Immature natural killer cell (primary cell): ENCODE data around the gene GSTM4. TPM values are rescaled to one million over a fixed set of nuclear protein-coding genes. Genes with fewer than 3 reads are reported as not detected.

Source experiments
- DNase-seq, 3 donors: peaks; one replicate each; pipeline ENCODE4 v3.0.0; 2022; ENCODE audit warnings: mixed read lengths in 1 of 3
- H3K27ac Mint-ChIP-seq, 6 donors: one replicate each; pipeline ENCODE4 v1.8.0; 2020; ENCODE audit warnings: mixed read lengths in 6 of 6, mild to moderate bottlenecking in 5 of 6, inconsistent platforms in 4 of 6, moderate library complexity in 3 of 6
- H3K27me3 Mint-ChIP-seq, 3 donors: one replicate each; pipeline ENCODE4 v1.8.0; 2020 to 2021; ENCODE audit warnings: low read depth in 3 of 3, mild to moderate bottlenecking in 3 of 3, mixed read lengths in 3 of 3, moderate library complexity in 3 of 3, inconsistent platforms in 1 of 3
- H3K36me3 Mint-ChIP-seq, 3 donors: one replicate each; pipeline ENCODE4 v1.8.0; 2020; ENCODE audit warnings: mixed read lengths in 3 of 3, inconsistent platforms in 2 of 3, mild to moderate bottlenecking in 2 of 3
- H3K4me1 Mint-ChIP-seq, 2 donors: one replicate each; pipeline ENCODE4 v1.8.0; 2020; ENCODE audit warnings: inconsistent platforms in 2 of 2, mild to moderate bottlenecking in 2 of 2, mixed read lengths in 2 of 2, moderate library complexity in 1 of 2
- H3K4me3 Mint-ChIP-seq, 5 donors: one replicate each; pipeline ENCODE4 v1.8.0; 2020; ENCODE audit warnings: mild to moderate bottlenecking in 5 of 5, mixed read lengths in 5 of 5, inconsistent platforms in 3 of 5, moderate library complexity in 3 of 5
- H3K9me3 Mint-ChIP-seq, 6 donors: one replicate each; pipeline ENCODE4 v1.8.0; 2020; ENCODE audit warnings: mild to moderate bottlenecking in 6 of 6, mixed read lengths in 6 of 6, inconsistent platforms in 4 of 6, moderate library complexity in 3 of 6
- polyA plus RNA-seq, 3 donors: library from polyadenylated mRNA; unstranded; fragments of 300-500 nt; fragmentation: Illumina TruSeq; gene quantifications; one replicate each; pipeline ENCODE4 v1.2.3, GENCODE V29; 2021

The GSTM4 gene
- 10 to 100 TPM; 10.9 to 33.4 (median 21.0) TPM for polyA plus RNA-seq

- Mint-ChIP-seq H3K27me3 (peaks cover 5 to 9% (median 6%) of the 10 kb centered on the region in 3 donors), H3K27ac (peak within 1 kb of the TSS; percentile 88 to 92 (median 91)), H3K4me3 (peak within 1 kb of the TSS; percentile 89 to 96 (median 95)), H3K36me3 (peaks cover 0 to 9% (median 0%) of the 10 kb centered on the region in 3 donors), H3K4me1 (peaks cover 18 to 22% of the 10 kb centered on the region in 2 donors), H3K9me3 (no peaks in the 10 kb centered on the region)
- peak; percentile 49 to 61 (median 58) for DNase-seq
Observed at GRCh38 chr1:109655615-109656519, at the start of gene GSTM4. GSTM4 (plus strand) TSS chr1:109656099; CDS start chr1:109656390, 291 bp downstream.

- H3K4me1 Mint-ChIP-seq = no peaks in the 10 kb centered on the region
- peaks cover 0 to 2% (median 0%) of the 10 kb centered on the region in 3 donors for H3K27me3 Mint-ChIP-seq
- H3K4me3 Mint-ChIP-seq = no peak overlapping the region
- no peak for DNase-seq
- no peaks in the 10 kb centered on the region for H3K36me3 Mint-ChIP-seq
- no peak overlapping the region for H3K27ac Mint-ChIP-seq
- H3K9me3 Mint-ChIP-seq = no peaks in the 10 kb centered on the region
Observed at GRCh38 chr1:109609881-109610280, 46.0 kb upstream of the GSTM4 start.

DNA sequence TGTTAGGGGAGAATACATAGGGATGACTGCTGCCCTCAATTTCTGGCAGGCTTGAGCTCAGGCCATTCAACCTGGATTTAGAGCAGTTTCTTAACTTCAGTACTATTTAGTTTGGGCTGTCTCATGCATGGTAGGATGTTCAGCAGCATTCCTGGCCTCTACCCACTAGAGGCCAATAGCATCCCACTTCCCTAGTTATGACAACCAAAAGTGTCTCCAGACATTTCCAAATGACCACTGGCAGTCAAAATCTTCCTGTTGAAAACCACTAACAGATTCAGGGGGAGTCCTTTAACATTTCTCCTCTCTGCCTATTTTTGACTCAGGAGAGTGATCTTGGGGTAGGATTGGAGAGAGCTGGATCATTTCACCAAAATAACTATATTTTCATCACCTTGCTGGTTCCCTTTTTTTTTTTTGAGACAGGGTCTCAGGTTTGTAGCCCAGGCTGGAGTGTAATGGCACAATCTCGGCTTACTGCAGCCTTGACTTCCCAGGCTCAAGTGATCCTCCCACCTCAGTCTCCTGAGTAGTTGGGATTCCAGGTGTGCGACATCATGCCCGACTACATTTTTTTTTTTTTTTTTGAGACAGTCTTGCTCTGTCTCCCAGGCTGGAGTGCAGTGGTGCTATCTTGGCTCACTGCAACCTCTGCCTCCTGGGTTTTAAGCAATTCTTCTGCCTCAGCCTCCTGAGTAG lies 45.1 kb upstream of the GSTM4 start:
- no peaks in the 10 kb centered on the region for H3K4me1 Mint-ChIP-seq
- H3K36me3 Mint-ChIP-seq = no peaks in the 10 kb centered on the region
- no peak for DNase-seq
- H3K4me3 Mint-ChIP-seq = no peak overlapping the region
- peak overlapping the region in 1 of 6 donors; percentile 31 for H3K27ac Mint-ChIP-seq
- H3K9me3 Mint-ChIP-seq = no peaks in the 10 kb centered on the region
- peaks cover 2% of the 10 kb centered on the region in 3 donors for H3K27me3 Mint-ChIP-seq

GRCh38 chr1:109611308-109611990 lies 44.5 kb upstream of the GSTM4 start:
- no peaks in the 10 kb centered on the region for H3K36me3 Mint-ChIP-seq
- no peak overlapping the region for H3K4me3 Mint-ChIP-seq
- no peaks in the 10 kb centered on the region for H3K4me1 Mint-ChIP-seq
- H3K9me3 Mint-ChIP-seq = no peaks in the 10 kb centered on the region
- H3K27me3 Mint-ChIP-seq = peaks cover 2 to 3% (median 2%) of the 10 kb centered on the region in 3 donors
- DNase-seq = no peak
- peak overlapping the region in 2 of 6 donors; percentile 10 to 17 for H3K27ac Mint-ChIP-seq

- H3K27me3 Mint-ChIP-seq = peaks cover 0 to 3% (median 2%) of the 10 kb centered on the region in 3 donors
- peaks cover 2 to 3% of the 10 kb centered on the region in 2 donors for H3K4me1 Mint-ChIP-seq
- no peak for DNase-seq
- H3K9me3 Mint-ChIP-seq = no peaks in the 10 kb centered on the region
- H3K27ac Mint-ChIP-seq = no peak overlapping the region
- H3K36me3 Mint-ChIP-seq = no peaks in the 10 kb centered on the region
- no peak overlapping the region for H3K4me3 Mint-ChIP-seq
Observed at GRCh38 chr1:109613361-109614147, 42.3 kb upstream of the GSTM4 start.

DNA sequence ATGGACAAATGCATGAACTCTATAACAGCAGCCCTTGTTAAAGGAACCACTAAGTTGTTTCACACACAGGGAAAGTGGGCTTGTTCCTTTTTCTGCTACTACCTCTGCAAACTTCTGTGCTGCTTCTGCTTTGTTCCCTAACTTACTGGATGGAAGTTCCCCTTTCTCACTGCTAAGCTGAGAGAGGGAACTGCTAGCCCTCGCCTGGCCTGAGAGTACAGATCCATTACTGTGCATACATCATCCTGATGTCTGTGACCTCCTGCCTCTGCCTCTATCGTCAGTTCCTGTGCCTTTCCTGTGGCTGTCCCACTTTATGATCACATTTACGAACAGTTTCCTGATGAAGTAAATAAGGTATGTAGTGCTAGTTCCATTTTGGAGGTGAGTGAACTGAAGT lies 40.0 kb upstream of the GSTM4 start:
- no peaks in the 10 kb centered on the region for H3K36me3 Mint-ChIP-seq
- no peaks in the 10 kb centered on the region for H3K9me3 Mint-ChIP-seq
- no peak for DNase-seq
- H3K27me3 Mint-ChIP-seq = peaks cover 14 to 17% (median 16%) of the 10 kb centered on the region in 3 donors
- peak overlapping the region in 3 of 6 donors; percentile 31 to 62 (median 62) for H3K27ac Mint-ChIP-seq
- H3K4me1 Mint-ChIP-seq = peaks cover 22 to 26% of the 10 kb centered on the region in 2 donors
- no peak overlapping the region for H3K4me3 Mint-ChIP-seq

GRCh38 chr1:109616391-109616790 lies 39.5 kb upstream of the GSTM4 start:
- peak overlapping the region in 5 of 6 donors; percentile 2 to 62 (median 31) for H3K27ac Mint-ChIP-seq
- no peaks in the 10 kb centered on the region for H3K9me3 Mint-ChIP-seq
- H3K4me3 Mint-ChIP-seq = peak overlapping the region in 1 of 5 donors; percentile 7

GRCh38 chr1:109617291-109617801 lies 38.6 kb upstream of the GSTM4 start:
- no peak for DNase-seq
- peaks cover 17 to 20% (median 19%) of the 10 kb centered on the region in 3 donors for H3K27me3 Mint-ChIP-seq
- H3K4me1 Mint-ChIP-seq = peaks cover 35 to 41% of the 10 kb centered on the region in 2 donors
- peak overlapping the region in 4 of 6 donors; percentile 25 to 80 (median 42) for H3K27ac Mint-ChIP-seq
- H3K4me3 Mint-ChIP-seq = peak overlapping the region in 1 of 5 donors; percentile 16
- no peaks in the 10 kb centered on the region for H3K36me3 Mint-ChIP-seq
- H3K9me3 Mint-ChIP-seq = no peaks in the 10 kb centered on the region

More at GRCh38 chr1:109616391-109616790, 39.5 kb upstream of the GSTM4 start:
- no peaks in the 10 kb centered on the region for H3K36me3 Mint-ChIP-seq
- H3K27me3 Mint-ChIP-seq = peaks cover 17 to 20% (median 19%) of the 10 kb centered on the region in 3 donors
- H3K4me1 Mint-ChIP-seq = peaks cover 25 to 31% of the 10 kb centered on the region in 2 donors
- no peak for DNase-seq

- H3K36me3 Mint-ChIP-seq = no peaks in the 10 kb centered on the region
- DNase-seq = no peak
- no peaks in the 10 kb centered on the region for H3K9me3 Mint-ChIP-seq
- H3K4me1 Mint-ChIP-seq = peaks cover 45 to 48% of the 10 kb centered on the region in 2 donors
- H3K27ac Mint-ChIP-seq = peak overlapping the region; percentile 92 to 99 (median 96)
- H3K27me3 Mint-ChIP-seq = peaks cover 17 to 20% (median 19%) of the 10 kb centered on the region in 3 donors
- peak overlapping the region; percentile 92 to 99 (median 95) for H3K4me3 Mint-ChIP-seq
Observed at GRCh38 chr1:109618661-109619575, 37.0 kb upstream of the GSTM4 start.

GRCh38 chr1:109619576-109620400 lies 36.1 kb upstream of the GSTM4 start, which contains the start of the genes AMPD2 and GNAT2:
AMPD2 (plus strand) TSS chr1:109619837; CDS start chr1:109621176, 1,339 bp downstream.
GNAT2 (minus strand) TSS chr1:109619616; CDS start chr1:109612870, 6,746 bp downstream.
- Mint-ChIP-seq H3K36me3 (no peaks in the 10 kb centered on the region), H3K27me3 (peaks cover 17 to 20% (median 19%) of the 10 kb centered on the region in 3 donors), H3K9me3 (no peaks in the 10 kb centered on the region), H3K4me1 (peaks cover 47 to 48% of the 10 kb centered on the region in 2 donors), H3K4me3 (peak within 1 kb of the TSS; percentile 92 to 99 (median 95)), H3K27ac (peak within 1 kb of the TSS; percentile 92 to 99 (median 96))
- peak; percentile 87 to 88 (median 87) for DNase-seq

DNA sequence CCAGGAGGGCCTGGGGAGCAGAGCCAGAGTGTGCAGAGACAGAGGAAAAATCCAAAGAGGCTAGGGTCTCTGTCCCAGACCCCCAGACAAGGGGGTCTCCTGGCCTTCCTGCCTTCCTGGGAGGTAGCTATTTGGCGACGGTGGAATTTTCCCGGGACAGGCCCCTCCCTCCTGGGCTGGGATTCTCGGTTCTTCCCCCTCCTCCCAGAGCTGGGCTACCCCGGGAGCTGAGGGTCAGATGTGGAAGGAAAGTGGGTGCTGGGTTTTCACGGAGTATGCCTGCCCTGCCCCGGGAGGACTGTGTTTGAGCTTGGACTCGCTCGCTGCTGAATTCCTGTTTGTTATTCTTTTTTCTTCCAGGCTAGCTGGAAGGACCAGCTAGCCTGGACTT lies 35.5 kb upstream of the GSTM4 start:
- no peaks in the 10 kb centered on the region for H3K36me3 Mint-ChIP-seq
- peaks cover 17 to 19% (median 18%) of the 10 kb centered on the region in 3 donors for H3K27me3 Mint-ChIP-seq
- H3K4me1 Mint-ChIP-seq = peaks cover 48% of the 10 kb centered on the region in 2 donors
- DNase-seq = no peak
- no peaks in the 10 kb centered on the region for H3K9me3 Mint-ChIP-seq
- peak overlapping the region; percentile 92 to 99 (median 95) for H3K4me3 Mint-ChIP-seq
- H3K27ac Mint-ChIP-seq = peak overlapping the region; percentile 92 to 99 (median 96)
